Smooth muscle cell (in vitro differentiated cells): ENCODE measurements around the gene HACD2. TPM values are rescaled to one million over a fixed set of nuclear protein-coding genes. Genes with fewer than 3 reads are reported as not detected.

ENCODE experiments used
- DNase-seq: peaks from one replicate; lab custom pipeline; 2025; ENCODE audit not compliant: unreplicated experiment; lab: John Stamatoyannopoulos, UW
- H2AFZ ChIP-seq: fragments of 200-600 bp; sonication (generic); 2 replicates; pipeline ENCODE4 v1.6.0; 2016; ENCODE audit warnings: antibody characterized with exemption, low read depth, mild to moderate bottlenecking
- H3F3A ChIP-seq: fragments of 200-600 bp; sonication (generic); 2 replicates; pipeline ENCODE4 v1.6.0; 2017; ENCODE audit warnings: antibody characterized with exemption, low read depth
- H3K27ac ChIP-seq: fragments of 200-600 bp; sonication (generic); 2 replicates; pipeline ENCODE4 v1.5.1; 2016; ENCODE audit warnings: low read depth, mild to moderate bottlenecking
- H3K27me3 ChIP-seq: fragments of 200-600 bp; sonication (generic); 2 replicates; pipeline ENCODE4 v1.6.1; 2016; ENCODE audit warnings: low read depth, mild to moderate bottlenecking
- H3K36me3 ChIP-seq: fragments of 200-600 bp; sonication (generic); 2 replicates; pipeline ENCODE4 v1.5.1; 2016; ENCODE audit warnings: low read depth
- H3K4me1 ChIP-seq: fragments of 200-600 bp; sonication (generic); 2 replicates; pipeline ENCODE4 v1.5.1; 2016; ENCODE audit warnings: low read depth
- H3K4me2 ChIP-seq: fragments of 200-600 bp; sonication (generic); 2 replicates; pipeline ENCODE4 v1.6.0; 2016; ENCODE audit warnings: mild to moderate bottlenecking
- H3K4me3 ChIP-seq: fragments of 200-600 bp; sonication (generic); 2 replicates; pipeline ENCODE4 v1.5.1; 2016; ENCODE audit warnings: mild to moderate bottlenecking
- H3K79me2 ChIP-seq: fragments of 200-600 bp; sonication (generic); 2 replicates; pipeline ENCODE4 v1.6.0; 2016; ENCODE audit warnings: low read depth, mild to moderate bottlenecking
- H3K9ac ChIP-seq: fragments of 200-600 bp; sonication (generic); 2 replicates; pipeline ENCODE4 v1.6.0; 2016; ENCODE audit warnings: low read depth
- H3K9me3 ChIP-seq: fragments of 200-600 bp; sonication (generic); replicated peaks from 2 replicates; pipeline ENCODE4 v1.5.1; 2016; ENCODE audit warnings: low read depth
- H4K20me1 ChIP-seq: fragments of 200-600 bp; sonication (generic); 2 replicates; pipeline ENCODE4 v1.6.0; 2016; ENCODE audit warnings: low read depth
- WGBS: methylation state at CpG from one replicate; pipeline ENCODE4 v1.1.7; 2016; ENCODE audit warnings: low lambda C conversion rate; 5-methylcytosine and 5-hydroxymethylcytosine counted together
- polyA plus RNA-seq: library from polyadenylated mRNA; unstranded; fragments of >200 nt; fragmentation: Nextera tagmentation; extraction: Ambion mirVana; gene quantifications from 2 replicates; pipeline ENCODE4 v1.2.1, GENCODE V29; 2016
- total RNA-seq: library from RNA; depleted of rRNA; stranded (reverse); fragments of >200 nt; gene quantifications from 2 replicates; pipeline ENCODE4 v1.2.3, GENCODE V29; 2014
- TF ChIP-seq, protein P1 (sequence below): fragments of 200-600 bp; sonication (generic); IDR thresholded peaks from 2 replicates; pipeline ENCODE4 v1.5.1; 2017; ENCODE audit warnings: borderline replicate concordance, mild to moderate bottlenecking, antibody characterized with exemption; ENCODE audit not compliant: insufficient read depth, poor library complexity, severe bottlenecking

Gene HACD2
- total and polyA plus RNA-seq, 2 experiments from 2014 or later: 9.5 to 28.3 TPM

DNA sequence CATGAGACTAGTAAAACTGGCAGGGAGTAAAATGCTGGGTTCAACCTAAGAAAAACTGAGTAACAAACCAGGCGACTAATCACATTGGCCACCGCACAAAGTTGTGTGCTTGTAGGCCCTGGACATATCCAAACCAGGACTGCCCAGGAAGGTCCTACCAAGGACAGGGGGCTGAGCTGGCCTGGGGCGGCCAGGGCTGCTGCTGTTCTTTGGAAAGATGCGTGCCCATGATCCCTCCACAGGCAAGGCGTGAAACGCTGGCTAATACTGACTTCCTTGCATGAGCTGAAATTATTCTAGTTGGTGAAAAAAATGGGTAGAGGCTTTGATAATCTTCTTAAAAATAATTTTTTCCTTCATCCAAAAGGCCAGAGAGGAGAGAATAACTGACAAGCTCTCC lies 79.0 kb downstream of the HACD2 start:
- Histone ChIP-seq H4K20me1 (peaks cover 5% of the 10 kb centered on the region), H3K9me3 (no peaks in the 10 kb centered on the region), H3K4me2 (no peak overlapping the region), H3K4me3 (no peak overlapping the region), H3K27ac (no peak overlapping the region), H3K27me3 (no peaks in the 10 kb centered on the region), H3F3A (no peaks in the 10 kb centered on the region), H3K79me2 (no peaks in the 10 kb centered on the region), H3K4me1 (no peaks in the 10 kb centered on the region), H3K36me3 (no peaks in the 10 kb centered on the region), H2AFZ (no peak overlapping the region), H3K9ac (no peak overlapping the region)
- TF ChIP-seq, protein P1, sequence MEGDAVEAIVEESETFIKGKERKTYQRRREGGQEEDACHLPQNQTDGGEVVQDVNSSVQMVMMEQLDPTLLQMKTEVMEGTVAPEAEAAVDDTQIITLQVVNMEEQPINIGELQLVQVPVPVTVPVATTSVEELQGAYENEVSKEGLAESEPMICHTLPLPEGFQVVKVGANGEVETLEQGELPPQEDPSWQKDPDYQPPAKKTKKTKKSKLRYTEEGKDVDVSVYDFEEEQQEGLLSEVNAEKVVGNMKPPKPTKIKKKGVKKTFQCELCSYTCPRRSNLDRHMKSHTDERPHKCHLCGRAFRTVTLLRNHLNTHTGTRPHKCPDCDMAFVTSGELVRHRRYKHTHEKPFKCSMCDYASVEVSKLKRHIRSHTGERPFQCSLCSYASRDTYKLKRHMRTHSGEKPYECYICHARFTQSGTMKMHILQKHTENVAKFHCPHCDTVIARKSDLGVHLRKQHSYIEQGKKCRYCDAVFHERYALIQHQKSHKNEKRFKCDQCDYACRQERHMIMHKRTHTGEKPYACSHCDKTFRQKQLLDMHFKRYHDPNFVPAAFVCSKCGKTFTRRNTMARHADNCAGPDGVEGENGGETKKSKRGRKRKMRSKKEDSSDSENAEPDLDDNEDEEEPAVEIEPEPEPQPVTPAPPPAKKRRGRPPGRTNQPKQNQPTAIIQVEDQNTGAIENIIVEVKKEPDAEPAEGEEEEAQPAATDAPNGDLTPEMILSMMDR: no peak
- 96% methylated on average over 6 of the region's 6 CpGs for WGBS
- DNase-seq: no peak

DNA sequence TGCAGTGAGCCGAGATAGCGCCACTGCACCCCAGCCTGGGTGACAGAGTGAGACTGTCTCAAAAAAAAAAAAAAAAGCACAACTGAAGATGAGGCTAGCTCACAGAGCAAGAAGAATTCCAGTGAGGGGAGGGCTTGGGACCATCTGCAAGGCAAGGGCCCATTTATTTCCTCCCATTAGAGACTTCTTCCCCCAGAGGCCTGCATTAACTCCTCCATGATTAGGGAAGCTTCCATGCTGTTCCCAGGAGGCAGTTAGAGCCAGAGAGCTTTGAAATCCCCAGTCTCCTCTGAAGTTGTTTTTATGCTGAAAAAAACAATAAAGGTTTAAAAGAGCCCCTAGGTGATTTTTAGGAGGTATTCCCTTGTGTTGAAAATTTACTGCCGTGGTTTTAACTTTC lies 81.7 kb downstream of the HACD2 start:
- Histone ChIP-seq H3K4me2 (no peak overlapping the region), H3K27ac (no peak overlapping the region), H4K20me1 (peaks cover 5% of the 10 kb centered on the region), H3K4me1 (no peaks in the 10 kb centered on the region), H3K27me3 (no peaks in the 10 kb centered on the region), H2AFZ (no peak overlapping the region), H3K36me3 (no peaks in the 10 kb centered on the region), H3K79me2 (no peaks in the 10 kb centered on the region), H3K4me3 (no peak overlapping the region), H3F3A (no peaks in the 10 kb centered on the region), H3K9ac (no peak overlapping the region), H3K9me3 (no peaks in the 10 kb centered on the region)
- 79% methylated on average over 3 of the region's 3 CpGs for WGBS
- DNase-seq: no peak
- TF ChIP-seq, protein P1: no peak

DNA sequence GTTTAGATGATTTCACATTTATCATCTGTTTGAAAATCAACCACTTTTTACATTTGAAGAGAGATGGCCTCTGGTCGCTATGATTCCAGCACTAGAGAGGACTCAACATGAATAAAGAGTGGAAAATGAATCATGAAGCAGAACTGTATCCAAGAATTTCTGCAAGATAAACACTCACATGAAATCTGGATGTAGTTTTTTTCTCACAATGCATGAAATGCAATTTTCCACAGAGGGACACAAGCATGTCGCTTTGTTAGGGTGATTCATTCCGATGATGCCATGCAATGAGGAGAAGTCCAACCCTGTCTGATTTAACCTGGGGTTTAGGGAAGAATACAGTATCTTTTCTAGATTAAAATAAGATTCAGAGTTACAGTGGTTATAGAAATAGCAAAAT lies 85.5 kb downstream of the HACD2 start:
- Histone ChIP-seq H3K4me2 (no peak overlapping the region), H4K20me1 (no peaks in the 10 kb centered on the region), H3K4me1 (no peaks in the 10 kb centered on the region), H2AFZ (no peak overlapping the region), H3F3A (no peaks in the 10 kb centered on the region), H3K27ac (no peak overlapping the region), H3K79me2 (no peaks in the 10 kb centered on the region), H3K27me3 (no peaks in the 10 kb centered on the region), H3K36me3 (no peaks in the 10 kb centered on the region), H3K9ac (no peak overlapping the region), H3K4me3 (no peak overlapping the region), H3K9me3 (no peaks in the 10 kb centered on the region)
- TF ChIP-seq, protein P1: no peak
- 68% methylated on average over 3 of the region's 3 CpGs for WGBS
- DNase-seq: no peak

DNA sequence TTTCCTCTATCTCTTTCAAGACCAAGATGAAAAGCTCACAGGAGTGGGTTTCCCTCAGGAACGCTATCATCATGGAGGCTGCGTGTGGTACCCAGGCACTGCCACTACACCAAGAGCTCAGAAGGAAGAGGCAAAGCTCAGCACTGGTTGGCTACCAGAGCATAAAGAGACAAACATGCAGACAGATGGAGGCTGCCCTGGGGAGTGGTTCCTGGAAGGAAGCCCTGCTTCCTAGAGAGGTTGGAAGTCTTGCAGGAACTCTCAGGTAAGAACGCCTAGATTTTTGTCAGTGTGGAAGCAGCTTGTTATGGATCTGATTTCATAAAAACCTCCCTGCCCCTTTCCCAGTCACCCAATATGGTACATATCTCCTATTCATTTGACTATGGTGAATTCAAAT lies 86.1 kb downstream of the HACD2 start:
- no peaks in the 10 kb centered on the region for H4K20me1 ChIP-seq

More for the DNA sequence above, 86.1 kb downstream of the HACD2 start:
- 100% methylated on average over 3 of the region's 3 CpGs for WGBS
- Histone ChIP-seq H3K4me3 (no peak overlapping the region), H3K36me3 (no peaks in the 10 kb centered on the region), H3K4me1 (no peaks in the 10 kb centered on the region), H2AFZ (no peak overlapping the region), H3K9ac (no peak overlapping the region), H3K9me3 (no peaks in the 10 kb centered on the region), H3K79me2 (no peaks in the 10 kb centered on the region), H3F3A (no peaks in the 10 kb centered on the region), H3K27me3 (no peaks in the 10 kb centered on the region), H3K4me2 (no peak overlapping the region), H3K27ac (no peak overlapping the region)
- no peak for DNase-seq
- TF ChIP-seq, protein P1: no peak
